ENCODE measurements around the gene MED13. TPM values are rescaled to one million over a fixed set of nuclear protein-coding genes. Genes with fewer than 3 reads are reported as not detected.
A peak's percentile ranks its signal among the peaks of the same experiment; 100 is the strongest.
"Not testable (repeated sequence)": the region's sequence is repeated elsewhere in the genome, so short reads cannot be mapped to it uniquely, and the experiment has no call there.

The MED13 gene
- total and polyA plus RNA-seq, 5 donors, result 6.6 to 49.8 (median 33.1) TPM

GRCh38 chr17:62017912-62018311 is 47.2 kb downstream of the MED13 start:
- DNase-seq (no peak), ATAC-seq (no peak)
- Histone ChIP-seq H3K4me1 (ENCODE audit: control insufficient read depth, insufficient read depth, low read length) (no peaks in the 10 kb centered on the region), H3K27ac (ENCODE audit: low read length) (no peak overlapping the region), H3K4me3 (ENCODE audit: low read length) (no peak overlapping the region), H3K9me3 (ENCODE audit: control insufficient read depth, low read length) (no peaks in the 10 kb centered on the region), H3K27me3 (ENCODE audit: control insufficient read depth, insufficient read depth) (no peaks in the 10 kb centered on the region)
- intact Hi-C loops (cut with DNase I), result no loop called here

- 100% methylated on average over 1 of the region's 1 CpG for WGBS
Measured at GRCh38 chr17:62017496-62017895, 47.6 kb downstream of the MED13 start.

GRCh38 chr17:62014526-62014925 is 50.6 kb downstream of the MED13 start:
- no peaks in the 10 kb centered on the region for H3K27me3 ChIP-seq (ENCODE audit: control insufficient read depth, insufficient read depth)
- H3K9me3 ChIP-seq (ENCODE audit: control insufficient read depth, low read length), result no peaks in the 10 kb centered on the region
- DNase-seq, result no peak
- no peaks in the 10 kb centered on the region for H3K4me1 ChIP-seq (ENCODE audit: control insufficient read depth, insufficient read depth, low read length)
- ATAC-seq, result no peak
- intact Hi-C loops (cut with DNase I), result no loop called here
- WGBS, result 94% methylated on average over 1 of the region's 1 CpG
- no peak overlapping the region for H3K4me3 ChIP-seq (ENCODE audit: low read length)
- no peak overlapping the region for H3K27ac ChIP-seq (ENCODE audit: low read length)

More at GRCh38 chr17:62017496-62017895, 47.6 kb downstream of the MED13 start:
- Histone ChIP-seq H3K4me3 (ENCODE audit: low read length) (no peak overlapping the region), H3K27me3 (ENCODE audit: control insufficient read depth, insufficient read depth) (no peaks in the 10 kb centered on the region), H3K4me1 (ENCODE audit: control insufficient read depth, insufficient read depth, low read length) (no peaks in the 10 kb centered on the region), H3K27ac (ENCODE audit: low read length) (no peak overlapping the region), H3K9me3 (ENCODE audit: control insufficient read depth, low read length) (no peaks in the 10 kb centered on the region)
- DNase-seq (no peak), ATAC-seq (no peak)
- intact Hi-C loops (cut with DNase I), result no loop called here

- Histone ChIP-seq H3K4me3 (ENCODE audit: low read length) (no peak overlapping the region), H3K27ac (ENCODE audit: low read length) (no peak overlapping the region), H3K4me1 (ENCODE audit: control insufficient read depth, insufficient read depth, low read length) (no peaks in the 10 kb centered on the region), H3K27me3 (ENCODE audit: control insufficient read depth, insufficient read depth) (no peaks in the 10 kb centered on the region), H3K9me3 (ENCODE audit: control insufficient read depth, low read length) (no peaks in the 10 kb centered on the region)
- ATAC-seq (no peak), DNase-seq (no peak)
- intact Hi-C loops (cut with DNase I), result no loop called here
- whole genome bisulfite sequencing, result 75% methylated on average over 1 of the region's 1 CpG
Measured at GRCh38 chr17:62009220-62009619, 55.9 kb downstream of the MED13 start.

- intact Hi-C loops (cut with DNase I), result no loop called here
- Histone ChIP-seq H3K27ac (ENCODE audit: low read length) (no peak overlapping the region), H3K4me3 (ENCODE audit: low read length) (no peak overlapping the region), H3K9me3 (ENCODE audit: control insufficient read depth, low read length) (no peaks in the 10 kb centered on the region), H3K4me1 (ENCODE audit: control insufficient read depth, insufficient read depth, low read length) (no peaks in the 10 kb centered on the region), H3K27me3 (ENCODE audit: control insufficient read depth, insufficient read depth) (no peaks in the 10 kb centered on the region)
- 93% methylated on average over 5 of the region's 5 CpGs for WGBS
- no peak for ATAC-seq
- DNase-seq, result no peak
Measured at GRCh38 chr17:62008294-62008693, 56.8 kb downstream of the MED13 start.

- no peak overlapping the region for H3K27ac ChIP-seq (ENCODE audit: low read length)
- no peaks in the 10 kb centered on the region for H3K27me3 ChIP-seq (ENCODE audit: control insufficient read depth, insufficient read depth)
- no peak overlapping the region for H3K4me3 ChIP-seq (ENCODE audit: low read length)
- intact Hi-C loops (cut with DNase I), result no loop called here
- ATAC-seq (no peak), DNase-seq (no peak)
- no peaks in the 10 kb centered on the region for H3K4me1 ChIP-seq (ENCODE audit: control insufficient read depth, insufficient read depth, low read length)
- no peaks in the 10 kb centered on the region for H3K9me3 ChIP-seq (ENCODE audit: control insufficient read depth, low read length)
Measured at GRCh38 chr17:62004388-62004787, 60.7 kb downstream of the MED13 start.

GRCh38 chr17:62003141-62003540 is 61.9 kb downstream of the MED13 start:
- H3K27me3 ChIP-seq (ENCODE audit: control insufficient read depth, insufficient read depth); DNase-seq; H3K4me3 ChIP-seq (ENCODE audit: low read length); H3K9me3 ChIP-seq (ENCODE audit: control insufficient read depth, low read length); H3K27ac ChIP-seq (ENCODE audit: low read length); ATAC-seq; H3K4me1 ChIP-seq (ENCODE audit: control insufficient read depth, insufficient read depth, low read length); intact Hi-C loops (cut with DNase I): not testable (repeated sequence)
- 96% methylated on average over 3 of the region's 3 CpGs for WGBS

- no peaks in the 10 kb centered on the region for H3K4me1 ChIP-seq (ENCODE audit: control insufficient read depth, insufficient read depth, low read length)
- intact Hi-C loops (cut with DNase I), result no loop called here
- 98% methylated on average over 2 of the region's 2 CpGs for WGBS
Measured at GRCh38 chr17:62001105-62001504, 64.0 kb downstream of the MED13 start.

GRCh38 chr17:62000186-62000585 is 64.9 kb downstream of the MED13 start:
- ATAC-seq (no peak), DNase-seq (no peak)
- H3K9me3 ChIP-seq (ENCODE audit: control insufficient read depth, low read length), result no peaks in the 10 kb centered on the region
- intact Hi-C loops (cut with DNase I), result no loop called here
- no peaks in the 10 kb centered on the region for H3K27me3 ChIP-seq (ENCODE audit: control insufficient read depth, insufficient read depth)
- WGBS, result 93% methylated on average over 3 of the region's 3 CpGs
- no peak overlapping the region for H3K4me3 ChIP-seq (ENCODE audit: low read length)
- H3K4me1 ChIP-seq (ENCODE audit: control insufficient read depth, insufficient read depth, low read length), result no peaks in the 10 kb centered on the region
- H3K27ac ChIP-seq (ENCODE audit: low read length), result no peak overlapping the region

More at GRCh38 chr17:62001105-62001504, 64.0 kb downstream of the MED13 start:
- Histone ChIP-seq H3K4me3 (ENCODE audit: low read length) (no peak overlapping the region), H3K27ac (ENCODE audit: low read length) (no peak overlapping the region), H3K27me3 (ENCODE audit: control insufficient read depth, insufficient read depth) (no peaks in the 10 kb centered on the region), H3K9me3 (ENCODE audit: control insufficient read depth, low read length) (no peaks in the 10 kb centered on the region)
- ATAC-seq (no peak), DNase-seq (no peak)

- H3K4me3 ChIP-seq (ENCODE audit: low read length); H3K9me3 ChIP-seq (ENCODE audit: control insufficient read depth, low read length); ATAC-seq; H3K27ac ChIP-seq (ENCODE audit: low read length); intact Hi-C loops (cut with DNase I); H3K27me3 ChIP-seq (ENCODE audit: control insufficient read depth, insufficient read depth); DNase-seq; H3K4me1 ChIP-seq (ENCODE audit: control insufficient read depth, insufficient read depth, low read length): not testable (repeated sequence)
- WGBS, result 85% methylated on average over 4 of the region's 4 CpGs
Measured at GRCh38 chr17:61998534-61998933, 66.5 kb downstream of the MED13 start.

GRCh38 chr17:61997664-61998063 is 67.4 kb downstream of the MED13 start:
- H3K27ac ChIP-seq (ENCODE audit: low read length), result no peak overlapping the region
- ATAC-seq, result peak; percentile 77 to 90

GRCh38 chr17:61996916-61997605 is 68.0 kb downstream of the MED13 start:
- no peaks in the 10 kb centered on the region for H3K4me1 ChIP-seq (ENCODE audit: control insufficient read depth, insufficient read depth, low read length)
- no peak overlapping the region for H3K27ac ChIP-seq (ENCODE audit: low read length)
- H3K27me3 ChIP-seq (ENCODE audit: control insufficient read depth, insufficient read depth), result no peaks in the 10 kb centered on the region
- H3K9me3 ChIP-seq (ENCODE audit: control insufficient read depth, low read length), result no peaks in the 10 kb centered on the region
- H3K4me3 ChIP-seq (ENCODE audit: low read length), result no peak overlapping the region
- intact Hi-C loops (cut with DNase I), result no loop called here
- ATAC-seq (no peak), DNase-seq (no peak)
- WGBS, result 67% methylated on average over 4 of the region's 4 CpGs

More at GRCh38 chr17:61997664-61998063, 67.4 kb downstream of the MED13 start:
- 30% methylated on average over 2 of the region's 2 CpGs for WGBS
- no peak overlapping the region for H3K4me3 ChIP-seq (ENCODE audit: low read length)
- intact Hi-C loops (cut with DNase I), result no loop called here
- DNase-seq, result no peak
- H3K4me1 ChIP-seq (ENCODE audit: control insufficient read depth, insufficient read depth, low read length), result no peaks in the 10 kb centered on the region
- no peaks in the 10 kb centered on the region for H3K9me3 ChIP-seq (ENCODE audit: control insufficient read depth, low read length)
- no peaks in the 10 kb centered on the region for H3K27me3 ChIP-seq (ENCODE audit: control insufficient read depth, insufficient read depth)

Data from right cardiac atrium (tissue), 5 donors.